ENCODE measurements around the gene PCNX2. TPM values are rescaled to one million over a fixed set of nuclear protein-coding genes. Genes with fewer than 3 reads are reported as not detected.

Gene PCNX2
- total and polyA plus RNA-seq, 2 experiments from 2014 or later: 5.0 to 13.7 TPM

DNA sequence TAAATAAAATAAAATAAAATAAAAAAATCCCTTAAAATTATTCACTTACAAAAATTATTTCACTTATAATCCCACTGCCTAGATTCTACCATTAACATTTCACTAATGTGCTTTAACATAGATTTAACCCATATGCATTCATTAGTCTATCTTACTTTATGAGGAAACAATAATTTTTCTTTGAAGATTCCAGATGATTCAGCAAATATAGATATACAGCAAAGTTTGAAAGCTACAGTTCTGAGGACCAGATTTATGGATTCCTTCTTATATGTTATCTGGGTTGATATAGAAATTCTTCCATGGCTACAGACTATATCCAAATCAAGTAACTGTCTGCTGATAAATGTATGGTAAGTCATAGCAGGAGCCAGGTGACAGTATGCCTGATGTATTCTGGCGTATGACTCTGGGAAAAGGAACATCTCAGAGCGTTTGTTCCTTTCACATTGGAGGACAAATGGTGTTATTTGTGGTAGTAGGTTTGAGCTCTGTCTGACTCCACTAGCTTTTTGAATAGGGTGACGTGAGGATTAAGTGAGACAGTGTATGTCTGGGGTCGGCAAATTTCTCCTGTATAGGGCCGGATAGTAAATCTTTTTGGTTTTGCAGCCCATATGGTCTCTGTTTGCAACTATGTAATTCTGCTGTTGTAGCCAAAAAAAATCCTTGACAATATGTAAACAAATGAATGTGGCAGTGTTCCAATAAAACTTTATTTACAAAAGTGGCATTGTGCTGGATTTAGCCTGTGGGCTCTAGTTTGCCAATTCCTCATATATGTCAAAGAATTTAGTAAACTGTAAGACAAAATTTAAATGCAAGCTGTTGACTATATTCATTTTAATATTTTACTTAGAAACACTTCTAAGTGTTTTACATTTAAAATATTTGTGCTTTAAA, 41.3 kb upstream of the PCNX2 start:
- Histone ChIP-seq H3K4me3 (no peak overlapping the region), H3K4me1 (ENCODE audit: insufficient read depth) (no peaks in the 10 kb centered on the region), H3K27me3 (replicated peaks; ENCODE audit: insufficient read depth) (peaks cover 7% of the 10 kb centered on the region; the same call in 1 of the 2 replicates), H3K27ac (no peak overlapping the region), H3K36me3 (ENCODE audit: low read depth) (no peaks in the 10 kb centered on the region), H3K9me2 (ENCODE audit: insufficient read depth) (no peaks in the 10 kb centered on the region), H2AFZ (no peak overlapping the region), H3K9ac (no peak overlapping the region), H3F3A (ENCODE audit: insufficient read depth) (no peaks in the 10 kb centered on the region), H3K4me2 (ENCODE audit: unreplicated experiment) (no peak overlapping the region), H3K9me3 (ENCODE audit: low read depth) (no peaks in the 10 kb centered on the region), H3K79me2 (ENCODE audit: insufficient read depth) (no peaks in the 10 kb centered on the region), H4K20me1 (ENCODE audit: insufficient read depth) (no peaks in the 10 kb centered on the region)
- in situ Hi-C loops (cut with MboI): no loop called here
- TF ChIP-seq EZH2 (IDR thresholded peaks at IDR 0.05; ENCODE audit: insufficient read depth, poor library complexity, severe bottlenecking): no peak
- TF ChIP-seq EZH2phosphoT487 (IDR thresholded peaks at IDR 0.05; ENCODE audit: insufficient read depth, low read depth): no peak
- DNase-seq: no peak
- WGBS, 2 experiments (ENCODE audit: low coverage in 1 of 2, low lambda C conversion rate in 2 of 2, missing lambda C conversion rate in 2 of 2): 55 to 58% methylated on average over 5 of the region's 5 CpGs

DNA sequence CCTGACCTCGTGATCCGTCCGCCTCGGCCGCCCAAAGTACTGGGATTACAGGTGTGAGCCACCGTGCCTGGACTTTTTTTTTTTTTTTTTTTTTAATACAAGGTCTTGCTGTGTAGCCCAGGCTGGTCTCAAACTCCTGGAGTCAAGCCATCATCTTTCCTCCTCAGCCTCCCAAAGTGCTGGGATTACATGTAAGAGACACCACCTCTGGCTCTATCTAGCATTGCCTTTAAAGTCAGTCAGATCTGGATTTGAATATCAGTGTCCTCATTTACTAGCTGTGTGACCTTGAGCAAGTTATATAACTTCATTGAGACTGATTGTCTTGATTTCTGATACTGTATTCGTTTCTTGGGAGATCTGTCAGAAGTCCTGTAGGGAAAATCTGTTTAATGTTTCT, 38.6 kb upstream of the PCNX2 start:
- H4K20me1 ChIP-seq (ENCODE audit: insufficient read depth): no peaks in the 10 kb centered on the region
- H2AFZ ChIP-seq: no peak overlapping the region
- no peak for DNase-seq
- no peaks in the 10 kb centered on the region for H3K36me3 ChIP-seq (ENCODE audit: low read depth)
- no peak for TF ChIP-seq EZH2 (IDR thresholded peaks at IDR 0.05; ENCODE audit: insufficient read depth, poor library complexity, severe bottlenecking)
- TF ChIP-seq EZH2phosphoT487 (IDR thresholded peaks at IDR 0.05; ENCODE audit: insufficient read depth, low read depth): no peak
- no peaks in the 10 kb centered on the region for H3K79me2 ChIP-seq (ENCODE audit: insufficient read depth)
- H3K4me2 ChIP-seq (ENCODE audit: unreplicated experiment): no peak overlapping the region
- H3K4me3 ChIP-seq: no peak overlapping the region
- H3K4me1 ChIP-seq (ENCODE audit: insufficient read depth): no peaks in the 10 kb centered on the region
- no peaks in the 10 kb centered on the region for H3F3A ChIP-seq (ENCODE audit: insufficient read depth)
- no peak overlapping the region for H3K27ac ChIP-seq
- 72 to 78% methylated on average over 4 to 7 of the region's 7 CpGs for WGBS, 2 experiments (ENCODE audit: low coverage in 1 of 2, low lambda C conversion rate in 2 of 2, missing lambda C conversion rate in 2 of 2)
- H3K9me2 ChIP-seq (ENCODE audit: insufficient read depth): no peaks in the 10 kb centered on the region
- peaks cover 9% of the 10 kb centered on the region for H3K27me3 ChIP-seq (replicated peaks; ENCODE audit: insufficient read depth)
- H3K9me3 ChIP-seq (ENCODE audit: low read depth): no peaks in the 10 kb centered on the region
- in situ Hi-C loops (cut with MboI): no loop called here
- H3K9ac ChIP-seq: no peak overlapping the region

DNA sequence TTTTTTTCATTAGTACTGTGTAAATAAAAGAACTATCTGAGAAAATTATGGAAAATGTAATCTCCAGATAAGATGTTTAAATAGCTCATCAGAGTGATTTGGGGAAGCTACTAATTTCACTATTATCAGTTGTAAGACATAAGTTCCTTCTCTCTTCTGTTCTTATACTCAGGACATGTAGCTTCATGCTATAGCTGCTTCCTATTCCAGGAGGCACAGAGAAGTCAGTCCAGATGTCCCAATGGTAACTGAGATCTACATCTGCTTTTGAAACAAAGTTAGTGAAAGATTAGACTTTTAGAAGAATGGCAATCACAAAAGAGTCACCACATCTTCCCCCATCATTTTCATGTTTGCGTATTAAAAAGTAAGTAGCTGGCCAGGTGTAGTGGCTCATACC, 37.6 kb upstream of the PCNX2 start:
- WGBS, 2 experiments (ENCODE audit: low coverage in 1 of 2, low lambda C conversion rate in 2 of 2, missing lambda C conversion rate in 2 of 2): 88 to 100% methylated on average over 1 of the region's 1 CpG
- no peaks in the 10 kb centered on the region for H3F3A ChIP-seq (ENCODE audit: insufficient read depth)

DNA sequence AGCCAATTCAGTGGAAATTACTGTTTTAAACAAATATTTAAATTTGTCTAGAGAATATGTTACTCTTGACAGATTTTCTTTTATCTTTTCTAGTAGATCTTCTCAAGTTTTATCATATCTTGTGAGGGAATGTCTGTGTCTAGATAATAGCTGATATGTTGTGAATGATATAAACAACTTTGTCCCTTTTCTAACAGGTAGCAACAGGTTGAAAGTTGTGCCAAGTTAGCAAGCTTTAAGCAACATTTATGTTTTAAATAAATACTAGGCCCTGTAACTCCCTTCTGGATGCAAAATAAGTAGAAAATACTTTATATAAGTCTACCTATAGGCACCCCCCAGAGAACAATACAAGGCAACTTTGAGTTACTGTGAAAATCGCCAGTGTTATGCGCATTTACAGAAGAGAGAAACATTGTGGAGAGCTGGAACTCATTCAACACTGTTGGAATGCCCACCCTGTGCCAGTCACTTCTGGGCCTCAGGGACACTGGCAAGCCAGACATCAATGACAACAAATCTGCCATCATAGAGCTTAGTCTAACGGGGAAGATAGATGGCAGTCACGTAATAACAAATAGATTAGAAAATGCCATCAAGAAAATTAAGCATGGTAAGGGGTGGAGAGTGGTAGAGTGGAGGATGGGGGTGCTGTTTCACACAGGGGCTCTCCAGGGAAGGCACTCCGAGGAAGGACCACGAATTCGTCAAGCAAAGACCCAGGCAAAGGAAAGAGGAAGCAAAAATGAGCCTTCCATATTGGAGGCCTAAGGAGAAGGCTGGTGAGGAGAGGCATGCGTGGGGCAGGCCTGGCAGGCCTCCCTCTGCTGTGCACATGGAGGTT, 36.4 kb upstream of the PCNX2 start:
- H3K4me3 ChIP-seq: no peak overlapping the region
- no peak overlapping the region for H3K27ac ChIP-seq
- 62 to 69% methylated on average over 8 of the region's 8 CpGs for WGBS, 2 experiments (ENCODE audit: low coverage in 1 of 2, low lambda C conversion rate in 2 of 2, missing lambda C conversion rate in 2 of 2)
- no peak overlapping the region for H2AFZ ChIP-seq
- H4K20me1 ChIP-seq (ENCODE audit: insufficient read depth): no peaks in the 10 kb centered on the region
- no peak for TF ChIP-seq EZH2phosphoT487 (IDR thresholded peaks at IDR 0.05; ENCODE audit: insufficient read depth, low read depth)
- TF ChIP-seq EZH2 (IDR thresholded peaks at IDR 0.05; ENCODE audit: insufficient read depth, poor library complexity, severe bottlenecking): no peak
- no peak for DNase-seq
- in situ Hi-C loops (cut with MboI): no loop called here
- no peaks in the 10 kb centered on the region for H3F3A ChIP-seq (ENCODE audit: insufficient read depth)
- H3K9me3 ChIP-seq (ENCODE audit: low read depth): no peaks in the 10 kb centered on the region
- H3K4me1 ChIP-seq (ENCODE audit: insufficient read depth): no peaks in the 10 kb centered on the region
- no peaks in the 10 kb centered on the region for H3K36me3 ChIP-seq (ENCODE audit: low read depth)
- no peak overlapping the region for H3K9ac ChIP-seq
- no peak overlapping the region for H3K4me2 ChIP-seq (ENCODE audit: unreplicated experiment)
- H3K27me3 ChIP-seq (replicated peaks; ENCODE audit: insufficient read depth): peaks cover 15% of the 10 kb centered on the region
- H3K79me2 ChIP-seq (ENCODE audit: insufficient read depth): no peaks in the 10 kb centered on the region
- no peaks in the 10 kb centered on the region for H3K9me2 ChIP-seq (ENCODE audit: insufficient read depth)

More for the DNA sequence above, 37.6 kb upstream of the PCNX2 start:
- no peak for TF ChIP-seq EZH2phosphoT487 (IDR thresholded peaks at IDR 0.05; ENCODE audit: insufficient read depth, low read depth)
- no peak for TF ChIP-seq EZH2 (IDR thresholded peaks at IDR 0.05; ENCODE audit: insufficient read depth, poor library complexity, severe bottlenecking)
- Histone ChIP-seq H3K36me3 (ENCODE audit: low read depth) (no peaks in the 10 kb centered on the region), H2AFZ (no peak overlapping the region), H3K79me2 (ENCODE audit: insufficient read depth) (no peaks in the 10 kb centered on the region), H4K20me1 (ENCODE audit: insufficient read depth) (no peaks in the 10 kb centered on the region), H3K9me2 (ENCODE audit: insufficient read depth) (no peaks in the 10 kb centered on the region), H3K9ac (no peak overlapping the region), H3K9me3 (ENCODE audit: low read depth) (no peaks in the 10 kb centered on the region), H3K4me2 (ENCODE audit: unreplicated experiment) (no peak overlapping the region), H3K27ac (no peak overlapping the region), H3K4me3 (no peak overlapping the region), H3K4me1 (ENCODE audit: insufficient read depth) (no peaks in the 10 kb centered on the region), H3K27me3 (replicated peaks; ENCODE audit: insufficient read depth) (peaks cover 19% of the 10 kb centered on the region)
- no peak for DNase-seq
- in situ Hi-C loops (cut with MboI): no loop called here

Measured in GM23248 (cell line).